WTC11 (cell line): ENCODE results near the gene EPC1. TPM values are rescaled to one million over a fixed set of nuclear protein-coding genes. Genes with fewer than 3 reads are reported as not detected.

Experiments
- ARID4B ChIP-seq: sonication (generic); formaldehyde crosslinking; IDR thresholded peaks from 2 replicates; pipeline ENCODE4 v1.8.0; 2023; ENCODE audit warnings: missing genetic modification reagents, mild to moderate bottlenecking, borderline replicate concordance
- ATF6 ChIP-seq: sonication (generic); formaldehyde crosslinking; IDR thresholded peaks from 2 replicates; pipeline ENCODE4 v1.8.1; 2023; ENCODE audit warnings: mild to moderate bottlenecking, missing genetic modification reagents
- CBFB ChIP-seq: sonication (generic); formaldehyde crosslinking; IDR thresholded peaks from 2 replicates; pipeline ENCODE4 v1.8.1; 2022; ENCODE audit warnings: mild to moderate bottlenecking, low read depth, missing genetic modification reagents
- IRF2 ChIP-seq: sonication (generic); formaldehyde crosslinking; IDR thresholded peaks from 2 replicates; pipeline ENCODE4 v1.8.0; 2022; ENCODE audit warnings: low read depth, missing genetic modification reagents, borderline replicate concordance
- JUN ChIP-seq: sonication (generic); formaldehyde crosslinking; IDR thresholded peaks from 2 replicates; pipeline ENCODE4 v1.8.0; 2023; ENCODE audit warnings: mild to moderate bottlenecking, missing genetic modification reagents
- MAX ChIP-seq: sonication (generic); formaldehyde crosslinking; IDR thresholded peaks from 2 replicates; pipeline ENCODE4 v1.8.0; 2022; ENCODE audit warnings: mild to moderate bottlenecking, missing genetic modification reagents
- NFYB ChIP-seq: sonication (generic); formaldehyde crosslinking; conservative IDR thresholded peaks from 2 replicates; pipeline ENCODE4 v1.8.0; 2022; ENCODE audit warnings: low read depth, missing genetic modification reagents
- NR1H2 ChIP-seq: sonication (generic); formaldehyde crosslinking; IDR thresholded peaks from 2 replicates; pipeline ENCODE4 v1.9.0; 2021; ENCODE audit warnings: mild to moderate bottlenecking, moderate library complexity, missing genetic modification reagents
- RELA ChIP-seq: sonication (generic); formaldehyde crosslinking; IDR thresholded peaks from 2 replicates; pipeline ENCODE4 v1.8.1; 2022; ENCODE audit warnings: missing genetic modification reagents, mild to moderate bottlenecking, borderline replicate concordance
- TCF7 ChIP-seq: sonication (generic); formaldehyde crosslinking; IDR thresholded peaks from 2 replicates; pipeline ENCODE4 v1.8.0; 2022; ENCODE audit warnings: mild to moderate bottlenecking, low read depth, missing genetic modification reagents, moderate library complexity
- ZNF138 ChIP-seq: sonication (generic); formaldehyde crosslinking; conservative IDR thresholded peaks from 2 replicates; pipeline ENCODE4 v1.8.1; 2022; ENCODE audit warnings: mild to moderate bottlenecking, moderate library complexity, missing genetic modification reagents
- ZNF281 ChIP-seq: sonication (generic); formaldehyde crosslinking; IDR thresholded peaks from 2 replicates; pipeline ENCODE4 v1.8.0; 2023; ENCODE audit warnings: mild to moderate bottlenecking, missing genetic modification reagents
- ZNF532 ChIP-seq: fragments of 250-450 bp; sonication (Bioruptor Pico); IDR thresholded peaks from 2 replicates; pipeline ENCODE4 v1.9.0; 2021; ENCODE audit warnings: mild to moderate bottlenecking, borderline replicate concordance
- total RNA-seq: library from RNA; stranded (reverse); gene quantifications from 3 replicates; pipeline ENCODE4 v1.2.3, GENCODE V29; 2021

The EPC1 gene
- total RNA-seq, 1 experiment from 2014 or later = 22.5 TPM

GRCh38 chr10:32346551-32347362 is at the start of gene EPC1 (continued):
- TF ChIP-seq ARID4B (CRISPR knock-in tag) (peak; percentile 33; the same call in 1 of the 2 replicates), NR1H2 (CRISPR knock-in tag) (no peak), ZNF281 (0 out of 2 replicates have a peak, but pooled peaks have one; percentile 16), MAX (CRISPR knock-in tag) (peak; percentile 64), ZNF138 (CRISPR knock-in tag) (no peak), NFYB (CRISPR knock-in tag) (0 out of 2 replicates have a peak, but pooled peaks have one; percentile 9), IRF2 (CRISPR knock-in tag) (no peak; the same call in 1 of the 2 replicates), TCF7 (CRISPR knock-in tag) (0 out of 2 replicates have a peak, but pooled peaks have one; percentile 15), ZNF532 (CRISPR knock-in tag) (0 out of 2 replicates have a peak, but pooled peaks have one; percentile 24), CBFB (CRISPR knock-in tag) (0 out of 2 replicates have a peak, but pooled peaks have one; percentile 72), JUN (CRISPR knock-in tag) (peak; percentile 38; the same call in 1 of the 2 replicates), RELA (no peak), ATF6 (CRISPR knock-in tag) (no peak)
- TF ChIP-seq, all 79 proteins: peak for 23
